OCI-LY7 (cell line): ENCODE measurements around the gene ZNF526. TPM values are rescaled to one million over a fixed set of nuclear protein-coding genes. Genes with fewer than 3 reads are reported as not detected.
"Not testable (repeated sequence)": the region's sequence is repeated elsewhere in the genome, so short reads cannot be mapped to it uniquely, and the experiment has no call there.

Experiments used
- BruUV-seq: library from RNA; stranded (reverse); fragments of 400-500 nt; replicated peaks from 2 replicates; lab custom pipeline; 2021; lab: Mats Ljungman, UMichigan
- CTCF ChIA-PET: fragments of 300-600 bp; sonication (Branson Sonifier 250); formaldehyde crosslinking; loops from one replicate; lab custom pipeline; 2022; ENCODE audit warnings: antibody characterized with exemption; ENCODE audit not compliant: unreplicated experiment; lab: Charles Lee
- POLR2A ChIA-PET: fragments of 300-600 bp; sonication (Branson Sonifier 250); formaldehyde crosslinking; loops from one replicate; lab custom pipeline; 2022; ENCODE audit warnings: antibody characterized with exemption; lab: Charles Lee
- DNase-seq: peaks from one replicate; pipeline ENCODE4 v3.0.0-alpha.2; 2015; ENCODE audit warnings: low spot score
- H2AFZ ChIP-seq: fragments of 200-600 bp; sonication (generic), shearing (Covaris generic); 2 replicates; pipeline ENCODE4 v1.6.1; 2014; ENCODE audit warnings: mild to moderate bottlenecking, antibody characterized with exemption, low read length, moderate library complexity
- H3K27ac ChIP-seq: fragments of 200-600 bp; sonication (generic); 2 replicates; pipeline ENCODE4 v1.5.1; 2014; ENCODE audit warnings: mixed run types, low read depth, mild to moderate bottlenecking, moderate library complexity, low read length, inconsistent platforms; ENCODE audit not compliant: poor library complexity, severe bottlenecking
- H3K36me3 ChIP-seq: fragments of 200-600 bp; sonication (generic); 2 replicates; pipeline ENCODE4 v1.6.1; 2014; ENCODE audit warnings: mild to moderate bottlenecking, antibody characterized with exemption, low read length, moderate library complexity, mixed read lengths; ENCODE audit not compliant: insufficient read depth
- H3K4me1 ChIP-seq: fragments of 200-600 bp; sonication (generic); 2 replicates; pipeline ENCODE4 v1.5.1; 2014; ENCODE audit warnings: mild to moderate bottlenecking, low read length; ENCODE audit not compliant: insufficient read depth, poor library complexity, severe bottlenecking
- H3K4me2 ChIP-seq: fragments of 200-600 bp; sonication (generic); 2 replicates; pipeline ENCODE4 v1.6.1; 2014; ENCODE audit warnings: mild to moderate bottlenecking, low read length
- H3K4me3 ChIP-seq: fragments of 200-600 bp; sonication (generic); 2 replicates; pipeline ENCODE4 v1.5.1; 2014; ENCODE audit warnings: mild to moderate bottlenecking, low read depth, low read length; ENCODE audit not compliant: poor library complexity, severe bottlenecking
- H3K79me2 ChIP-seq: fragments of 200-600 bp; sonication (generic); 2 replicates; pipeline ENCODE4 v1.6.1; 2016; ENCODE audit warnings: low read depth, mild to moderate bottlenecking, low read length, moderate library complexity, mixed read lengths; ENCODE audit not compliant: insufficient read depth
- H3K9me2 ChIP-seq: fragments of 200-600 bp; sonication (generic); 2 replicates; pipeline ENCODE4 v1.6.1; 2016; ENCODE audit warnings: mild to moderate bottlenecking, low read length, mixed read lengths; ENCODE audit not compliant: insufficient read depth
- H3K9me3 ChIP-seq: fragments of 200-600 bp; sonication (generic); 2 replicates; pipeline ENCODE4 v1.6.1; 2014; ENCODE audit warnings: mild to moderate bottlenecking, mixed run types, low read length, mixed read lengths
- H4K20me1 ChIP-seq: fragments of 200-600 bp; sonication (generic); 2 replicates; pipeline ENCODE4 v1.6.1; 2014; ENCODE audit warnings: mild to moderate bottlenecking, antibody characterized with exemption, low read length, moderate library complexity, mixed read lengths; ENCODE audit not compliant: insufficient read depth
- EZH2phosphoT487 ChIP-seq: fragments of 200-600 bp; sonication (generic); IDR thresholded peaks from 2 replicates; pipeline ENCODE4 v1.6.1; 2018; ENCODE audit warnings: low read depth, borderline replicate concordance, mild to moderate bottlenecking, mixed run types, antibody characterized with exemption, low read length, moderate library complexity, mixed read lengths
- intact Hi-C: fragments of 100-400 bp; cut with micrococcal nuclease; formaldehyde crosslinking; loops from one replicate; pipeline ENCODE4 v1.10.0; 2022; ENCODE audit not compliant: unreplicated experiment
- total RNA-seq, 2 experiments: library from RNA; depleted of rRNA in 1 of 2; stranded (reverse); fragments of >200 nt in 1 of 2; shearing (Covaris generic) in 1 of 2; gene quantifications; 2 replicates each; pipeline ENCODE4 v1.2.3, GENCODE V29; 2014 to 2022
- TF ChIP-seq, protein P1 (sequence below): fragments of 200-600 bp; sonication (generic); conservative IDR thresholded peaks from 2 replicates; pipeline ENCODE4 v1.5.1; 2014; ENCODE audit warnings: mild to moderate bottlenecking, antibody characterized with exemption, low read length, moderate library complexity, mixed read lengths

Gene ZNF526
- total RNA-seq, 2 experiments from 2014 or later: 9.0 to 12.7 TPM

DNA sequence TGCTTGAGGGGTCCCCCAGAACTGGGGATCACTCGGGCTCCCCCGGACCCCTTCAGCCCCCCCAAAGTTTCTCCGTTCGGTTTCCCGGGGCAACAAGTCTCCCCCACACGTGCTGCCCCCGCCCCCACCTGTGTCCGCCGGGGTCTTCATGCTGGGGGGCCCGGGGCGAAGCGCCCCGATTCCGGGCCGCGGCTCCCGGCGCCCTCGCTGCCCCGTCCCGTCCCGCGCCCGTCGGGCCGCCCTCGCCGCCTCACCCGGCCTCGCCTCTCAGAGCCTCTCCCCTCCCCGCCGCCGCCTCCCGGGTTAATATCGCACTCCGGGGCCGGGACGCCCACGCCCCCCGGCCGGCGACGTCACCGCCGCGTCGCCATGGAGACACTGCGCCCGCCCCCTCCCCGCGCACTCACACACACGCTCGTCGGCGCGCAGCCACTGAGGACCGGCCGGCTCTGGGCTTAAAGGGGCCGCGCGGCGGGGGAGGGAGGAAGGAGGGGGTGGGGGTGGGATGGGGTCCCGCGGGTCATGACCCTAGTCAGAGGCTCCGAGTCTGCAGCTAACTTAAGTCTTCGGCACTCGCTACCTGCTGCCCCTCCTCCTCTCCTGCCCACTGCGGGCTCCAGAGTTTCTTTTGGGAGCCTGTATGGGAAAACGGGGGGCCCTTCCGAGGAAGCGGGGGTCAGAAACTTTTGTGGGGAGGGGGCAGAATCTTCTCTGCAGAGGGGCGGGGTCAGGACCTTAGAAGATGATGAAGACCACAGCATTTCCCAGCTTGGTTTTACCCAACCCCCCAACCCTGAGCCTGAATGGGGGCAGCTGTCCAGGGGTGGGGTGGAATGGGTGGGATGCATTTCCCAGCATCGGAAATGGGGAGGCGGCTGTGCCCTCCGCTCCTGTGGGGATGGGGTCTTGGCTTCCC lies 35.0 kb downstream of the ZNF526 start, which contains the start of gene ERF:
ERF (minus strand) TSS at position 279 of the 916 bp plus-strand sequence; CDS start at position 150, 129 bp downstream.
- no peaks in the 10 kb centered on the region for H3K9me3 ChIP-seq
- peak; percentile 92 for DNase-seq
- no TSS peak for BruUV-seq
- peak within 1 kb of the TSS; percentile 58; the same call in 1 of the 2 replicates for H2AFZ ChIP-seq
- peaks cover 28% of the 10 kb centered on the region; the same call in 1 of the 2 replicates for H3K79me2 ChIP-seq
- TF ChIP-seq EZH2phosphoT487: no peak
- TF ChIP-seq, protein P1, sequence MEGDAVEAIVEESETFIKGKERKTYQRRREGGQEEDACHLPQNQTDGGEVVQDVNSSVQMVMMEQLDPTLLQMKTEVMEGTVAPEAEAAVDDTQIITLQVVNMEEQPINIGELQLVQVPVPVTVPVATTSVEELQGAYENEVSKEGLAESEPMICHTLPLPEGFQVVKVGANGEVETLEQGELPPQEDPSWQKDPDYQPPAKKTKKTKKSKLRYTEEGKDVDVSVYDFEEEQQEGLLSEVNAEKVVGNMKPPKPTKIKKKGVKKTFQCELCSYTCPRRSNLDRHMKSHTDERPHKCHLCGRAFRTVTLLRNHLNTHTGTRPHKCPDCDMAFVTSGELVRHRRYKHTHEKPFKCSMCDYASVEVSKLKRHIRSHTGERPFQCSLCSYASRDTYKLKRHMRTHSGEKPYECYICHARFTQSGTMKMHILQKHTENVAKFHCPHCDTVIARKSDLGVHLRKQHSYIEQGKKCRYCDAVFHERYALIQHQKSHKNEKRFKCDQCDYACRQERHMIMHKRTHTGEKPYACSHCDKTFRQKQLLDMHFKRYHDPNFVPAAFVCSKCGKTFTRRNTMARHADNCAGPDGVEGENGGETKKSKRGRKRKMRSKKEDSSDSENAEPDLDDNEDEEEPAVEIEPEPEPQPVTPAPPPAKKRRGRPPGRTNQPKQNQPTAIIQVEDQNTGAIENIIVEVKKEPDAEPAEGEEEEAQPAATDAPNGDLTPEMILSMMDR: no peak
- CTCF ChIA-PET: no interaction called here
- peak within 1 kb of the TSS; percentile 96 for H3K4me2 ChIP-seq
- H3K4me3 ChIP-seq: peak within 1 kb of the TSS; percentile 99
- H3K27ac ChIP-seq: peak within 1 kb of the TSS; percentile 77
- peaks cover 25% of the 10 kb centered on the region for H3K4me1 ChIP-seq
- H3K36me3 ChIP-seq: peaks cover 4% of the 10 kb centered on the region
- H4K20me1 ChIP-seq: no peaks in the 10 kb centered on the region; the same call in 1 of the 2 replicates
- POLR2A ChIA-PET: interaction anchor here (1.4 kb wide), 1 partner anchor 24 kb away, joined by 3 read pairs; no protein-coding TSS in a partner anchor
- no peaks in the 10 kb centered on the region for H3K9me2 ChIP-seq
- intact Hi-C loops: no loop called here

DNA sequence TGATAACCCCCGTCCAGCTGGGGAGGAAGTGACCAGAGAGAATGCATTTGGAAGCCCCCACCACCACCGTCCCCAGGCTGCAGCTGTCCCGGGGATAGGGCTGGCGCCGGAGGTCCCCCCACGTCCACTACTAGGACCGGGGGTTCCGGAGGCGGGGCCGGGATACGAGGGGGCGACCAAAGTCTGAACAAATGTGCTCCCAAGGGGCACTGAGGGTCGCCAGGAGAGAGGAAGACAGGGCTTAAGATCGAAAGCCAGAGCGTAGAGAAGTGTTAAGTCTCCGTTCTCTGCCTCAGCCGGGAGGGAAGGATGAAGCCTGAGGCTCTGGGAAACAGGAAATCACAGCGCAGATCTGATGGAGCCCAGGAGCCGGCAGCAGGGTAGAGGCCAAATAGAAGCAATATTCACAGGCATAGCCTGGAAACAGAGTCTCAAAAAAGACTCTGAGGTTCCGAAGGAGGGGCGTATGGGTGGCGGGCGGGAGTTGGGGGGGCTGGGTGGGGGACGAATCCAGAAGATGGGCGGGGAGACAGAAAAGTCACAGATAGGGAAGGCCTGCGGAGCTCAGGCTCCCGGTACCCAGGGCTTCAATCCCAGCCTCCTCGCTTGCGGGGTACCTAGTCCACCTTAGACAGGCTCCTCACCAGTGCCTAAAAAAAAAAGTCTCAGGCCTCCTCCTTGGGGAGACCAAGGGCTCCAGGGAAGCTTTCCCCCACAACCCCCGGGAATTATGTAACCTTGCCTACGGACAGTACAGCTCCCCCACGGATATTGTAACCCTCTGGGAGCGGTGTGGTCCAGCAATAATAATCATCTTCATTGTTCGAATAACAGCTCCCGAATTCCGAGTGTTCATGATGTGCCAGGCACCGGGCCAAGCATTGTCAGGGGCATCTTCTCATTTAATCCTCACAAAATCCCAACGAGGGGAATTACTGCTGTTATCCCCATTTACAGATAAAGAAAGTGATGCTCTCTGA lies 35.9 kb downstream of the ZNF526 start:
- Histone ChIP-seq H3K36me3 (no peaks in the 10 kb centered on the region), H3K9me3 (no peaks in the 10 kb centered on the region), H3K4me1 (peaks cover 25% of the 10 kb centered on the region), H3K79me2 (peaks cover 28% of the 10 kb centered on the region; the same call in 1 of the 2 replicates), H3K4me2 (peak overlapping the region; percentile 96), H3K4me3 (peak overlapping the region; percentile 99), H2AFZ (peak overlapping the region; percentile 58; the same call in 1 of the 2 replicates), H4K20me1 (no peaks in the 10 kb centered on the region; the same call in 1 of the 2 replicates), H3K27ac (no peak overlapping the region), H3K9me2 (no peaks in the 10 kb centered on the region)
- intact Hi-C loops: no loop called here
- no peak for DNase-seq
- CTCF ChIA-PET: no interaction called here
- BruUV-seq: no TSS peak
- no peak for TF ChIP-seq EZH2phosphoT487
- TF ChIP-seq, protein P1: no peak
- POLR2A ChIA-PET: interaction anchor here (1.4 kb wide), 1 partner anchor 24 kb away, joined by 3 read pairs; no protein-coding TSS in a partner anchor

DNA sequence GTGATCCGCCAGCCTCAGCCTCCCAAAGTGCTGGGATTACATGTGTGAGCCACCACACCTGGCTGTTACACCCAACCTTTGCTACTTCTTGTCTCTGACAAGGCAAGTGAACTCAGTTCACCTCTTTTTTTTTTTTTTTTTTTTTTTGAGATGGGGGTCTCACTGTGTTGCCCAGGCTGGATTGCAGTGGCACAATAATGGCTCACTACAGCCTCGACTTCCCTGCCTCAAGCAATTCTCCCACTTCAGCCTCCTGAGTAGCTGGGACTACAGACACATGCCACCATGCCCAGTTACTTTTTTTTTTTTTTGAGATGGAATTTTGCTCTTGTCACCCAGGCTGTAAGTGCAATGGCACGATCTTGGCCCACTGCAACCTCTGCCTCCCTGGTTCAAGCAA lies 37.7 kb downstream of the ZNF526 start:
- not testable (repeated sequence) for H3K9me3 ChIP-seq, H3K4me2 ChIP-seq
- POLR2A ChIA-PET: interaction anchor here (0.6 to 0.7 kb wide), 3 partner anchors 13 to 526 kb away, joined by 3 to 4 read pairs (median 3); no protein-coding TSS in a partner anchor

More for the DNA sequence above, 37.7 kb downstream of the ZNF526 start:
- H3K4me1 ChIP-seq, intact Hi-C loops, CTCF ChIA-PET, H3K36me3 ChIP-seq, DNase-seq, H2AFZ ChIP-seq, H3K4me3 ChIP-seq, BruUV-seq, H3K9me2 ChIP-seq, H4K20me1 ChIP-seq, H3K27ac ChIP-seq: not testable (repeated sequence)
- H3K79me2 ChIP-seq: peaks cover 16% of the 10 kb centered on the region; the same call in 1 of the 2 replicates
